ENCODE measurements around the gene SQSTM1. TPM values are rescaled to one million over a fixed set of nuclear protein-coding genes. Genes with fewer than 3 reads are reported as not detected.
A peak's percentile ranks its signal among the peaks of the same experiment; 100 is the strongest.

The SQSTM1 gene
- total and polyA plus RNA-seq, 2 donors = 79.3 to 426 TPM

GRCh38 chr5:179819296-179820126 is 1.2 kb upstream of the SQSTM1 start:
- no peaks in the 10 kb centered on the region for H3K36me3 ChIP-seq (ENCODE audit: insufficient read depth)
- DNase-seq (ENCODE audit: extremely low spot score) = no peak
- H3K4me3 ChIP-seq (ENCODE audit: low read depth, low read length) = peak overlapping the region; percentile 87
- 21% methylated on average over 26 of the region's 26 CpGs for WGBS
- H3K27ac ChIP-seq (ENCODE audit: low read depth) = peak overlapping the region; percentile 99
- H3K4me1 ChIP-seq (ENCODE audit: insufficient read depth) = no peaks in the 10 kb centered on the region

- no peak for DNase-seq (ENCODE audit: extremely low spot score)
- H3K4me1 ChIP-seq (ENCODE audit: insufficient read depth) = no peaks in the 10 kb centered on the region
- H3K27ac ChIP-seq (ENCODE audit: low read depth) = peak overlapping the region; percentile 99
- H3K4me3 ChIP-seq (ENCODE audit: low read depth, low read length) = peak overlapping the region; percentile 87
- H3K36me3 ChIP-seq (ENCODE audit: insufficient read depth) = no peaks in the 10 kb centered on the region
- 45% methylated on average over 12 of the region's 12 CpGs for WGBS
These were observed 600 bp upstream of the SQSTM1 start for GRCh38 chr5:179820127-179820482.

GRCh38 chr5:179821298-179822058 is 773 bp downstream of the SQSTM1 start:
- Histone ChIP-seq H3K4me1 (ENCODE audit: insufficient read depth) (no peaks in the 10 kb centered on the region), H3K27ac (ENCODE audit: low read depth) (peak overlapping the region; percentile 99), H3K36me3 (ENCODE audit: insufficient read depth) (no peaks in the 10 kb centered on the region), H3K4me3 (ENCODE audit: low read depth, low read length) (peak overlapping the region; percentile 87)
- WGBS = under 1% methylated on average over 54 of the region's 54 CpGs
- peak; percentile 82 for DNase-seq (ENCODE audit: extremely low spot score)

- no peaks in the 10 kb centered on the region for H3K36me3 ChIP-seq (ENCODE audit: insufficient read depth)
- H3K27ac ChIP-seq (ENCODE audit: low read depth) = no peak overlapping the region
- peak overlapping the region; percentile 87 for H3K4me3 ChIP-seq (ENCODE audit: low read depth, low read length)
- DNase-seq (ENCODE audit: extremely low spot score) = no peak
- no peaks in the 10 kb centered on the region for H3K4me1 ChIP-seq (ENCODE audit: insufficient read depth)
- WGBS = 46% methylated on average over 3 of the region's 3 CpGs
These were observed 1.3 kb downstream of the SQSTM1 start for GRCh38 chr5:179822059-179822432.

- WGBS = 60% methylated on average over 8 of the region's 8 CpGs
- DNase-seq (ENCODE audit: extremely low spot score) = no peak
- Histone ChIP-seq H3K4me3 (ENCODE audit: low read depth, low read length) (peak overlapping the region; percentile 87), H3K36me3 (ENCODE audit: insufficient read depth) (no peaks in the 10 kb centered on the region), H3K27ac (ENCODE audit: low read depth) (no peak overlapping the region), H3K4me1 (ENCODE audit: insufficient read depth) (no peaks in the 10 kb centered on the region)
These were observed 1.8 kb downstream of the SQSTM1 start for GRCh38 chr5:179822444-179822990.

- WGBS = 91% methylated on average over 22 of the region's 22 CpGs
- H3K27ac ChIP-seq (ENCODE audit: low read depth) = no peak overlapping the region
- no peaks in the 10 kb centered on the region for H3K4me1 ChIP-seq (ENCODE audit: insufficient read depth)
- DNase-seq (ENCODE audit: extremely low spot score) = no peak
- peaks cover 1% of the 10 kb centered on the region for H3K36me3 ChIP-seq (ENCODE audit: insufficient read depth)
- no peak overlapping the region for H3K4me3 ChIP-seq (ENCODE audit: low read depth, low read length)
These were observed 3.4 kb downstream of the SQSTM1 start for GRCh38 chr5:179823937-179824744.

GRCh38 chr5:179824745-179825112 is 4.0 kb downstream of the SQSTM1 start:
- Histone ChIP-seq H3K4me1 (ENCODE audit: insufficient read depth) (no peaks in the 10 kb centered on the region), H3K4me3 (ENCODE audit: low read depth, low read length) (no peak overlapping the region), H3K27ac (ENCODE audit: low read depth) (no peak overlapping the region), H3K36me3 (ENCODE audit: insufficient read depth) (peaks cover 3% of the 10 kb centered on the region)
- WGBS = 88% methylated on average over 3 of the region's 3 CpGs
- no peak for DNase-seq (ENCODE audit: extremely low spot score)

- H3K36me3 ChIP-seq (ENCODE audit: insufficient read depth) = peaks cover 3% of the 10 kb centered on the region
- 84% methylated on average over 13 of the region's 13 CpGs for WGBS
- DNase-seq (ENCODE audit: extremely low spot score) = no peak
These were observed 5.0 kb downstream of the SQSTM1 start for GRCh38 chr5:179825655-179826182.

GRCh38 chr5:179827680-179828079 is 7.0 kb downstream of the SQSTM1 start:
- no peak overlapping the region for H3K4me3 ChIP-seq (ENCODE audit: low read depth, low read length)
- no peak overlapping the region for H3K27ac ChIP-seq (ENCODE audit: low read depth)
- no peaks in the 10 kb centered on the region for H3K4me1 ChIP-seq (ENCODE audit: insufficient read depth)
- WGBS = 53% methylated on average over 9 of the region's 9 CpGs
- H3K36me3 ChIP-seq (ENCODE audit: insufficient read depth) = peaks cover 10% of the 10 kb centered on the region
- DNase-seq (ENCODE audit: extremely low spot score) = no peak

More at GRCh38 chr5:179825655-179826182, 5.0 kb downstream of the SQSTM1 start:
- H3K4me1 ChIP-seq (ENCODE audit: insufficient read depth) = no peaks in the 10 kb centered on the region
- no peak overlapping the region for H3K4me3 ChIP-seq (ENCODE audit: low read depth, low read length)
- H3K27ac ChIP-seq (ENCODE audit: low read depth) = no peak overlapping the region

GRCh38 chr5:179828756-179829421 is 8.2 kb downstream of the SQSTM1 start:
- WGBS = 91% methylated on average over 3 of the region's 3 CpGs
- Histone ChIP-seq H3K4me3 (ENCODE audit: low read depth, low read length) (no peak overlapping the region), H3K4me1 (ENCODE audit: insufficient read depth) (no peaks in the 10 kb centered on the region), H3K27ac (ENCODE audit: low read depth) (no peak overlapping the region), H3K36me3 (ENCODE audit: insufficient read depth) (peaks cover 10% of the 10 kb centered on the region)
- DNase-seq (ENCODE audit: extremely low spot score) = no peak

GRCh38 chr5:179829732-179830435 is 9.2 kb downstream of the SQSTM1 start:
- Histone ChIP-seq H3K4me3 (ENCODE audit: low read depth, low read length) (no peak overlapping the region), H3K27ac (ENCODE audit: low read depth) (no peak overlapping the region), H3K4me1 (ENCODE audit: insufficient read depth) (no peaks in the 10 kb centered on the region), H3K36me3 (ENCODE audit: insufficient read depth) (peaks cover 10% of the 10 kb centered on the region)
- 93% methylated on average over 7 of the region's 7 CpGs for WGBS
- no peak for DNase-seq (ENCODE audit: extremely low spot score)

- DNase-seq (ENCODE audit: extremely low spot score) = no peak
- H3K4me1 ChIP-seq (ENCODE audit: insufficient read depth) = no peaks in the 10 kb centered on the region
- 97% methylated on average over 7 of the region's 7 CpGs for WGBS
- H3K36me3 ChIP-seq (ENCODE audit: insufficient read depth) = peaks cover 10% of the 10 kb centered on the region
- no peak overlapping the region for H3K4me3 ChIP-seq (ENCODE audit: low read depth, low read length)
- H3K27ac ChIP-seq (ENCODE audit: low read depth) = no peak overlapping the region
These were observed 10.2 kb downstream of the SQSTM1 start for GRCh38 chr5:179830818-179831468.

Measured in urinary bladder (tissue), 4 donors.